Ramos (cell line): Measurements from ENCODE around the gene PRSS21.

Experiments used
- in situ Hi-C: fragments of 300-500 bp; cut with MboI; formaldehyde crosslinking; loops from one replicate; pipeline ENCODE4 v1.14.3; 2022; ENCODE audit warnings: low sequenced_read_pairs; ENCODE audit not compliant: unreplicated experiment

PRSS21 gene

GRCh38 chr16:2779151-2779920, 37.7 kb upstream of the PRSS21 start:
- in situ Hi-C loops: no loop called here

DNA sequence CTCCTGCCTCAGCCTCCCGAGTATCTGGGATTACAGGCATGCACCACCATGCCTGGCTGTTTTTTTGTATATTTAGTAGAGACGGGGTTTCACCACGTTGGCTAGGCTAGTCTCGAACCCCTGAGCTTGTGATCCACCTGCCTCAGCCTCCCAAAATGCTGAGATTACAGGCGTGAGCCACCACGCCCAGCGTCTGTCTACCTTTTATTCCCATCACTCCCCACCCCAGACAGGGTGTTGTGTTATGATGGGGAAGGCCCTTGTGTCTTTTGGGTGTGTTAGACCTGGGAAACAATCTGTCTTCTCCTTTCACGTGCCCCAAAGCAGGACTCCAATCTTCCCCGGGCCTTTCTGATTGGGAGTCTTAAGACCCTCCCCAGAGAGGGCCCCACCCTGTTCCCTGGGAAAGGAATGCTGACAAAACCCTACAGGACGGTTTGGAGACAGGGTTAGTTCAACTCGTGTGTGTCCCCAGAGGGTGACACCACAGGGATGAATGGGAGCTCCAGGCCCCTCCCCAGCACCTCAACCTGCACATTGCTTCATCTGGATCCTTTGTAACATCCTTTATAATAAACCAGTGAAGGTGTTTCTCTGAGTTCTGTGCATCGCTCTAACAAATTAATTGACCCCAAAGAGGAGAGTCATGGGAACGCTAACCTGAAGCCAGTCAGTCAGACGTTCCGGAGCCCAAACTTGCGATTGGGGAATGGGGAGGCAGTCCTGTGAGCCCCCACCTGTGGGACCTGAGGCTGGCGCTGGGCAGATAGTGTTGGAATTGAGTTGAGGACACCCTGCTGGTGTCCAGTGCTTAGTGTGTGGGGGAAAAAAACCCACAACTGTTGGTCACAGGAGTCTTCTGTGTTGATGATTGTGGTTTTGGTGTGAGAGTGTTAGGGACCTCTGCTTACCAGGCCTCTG, 36.8 kb upstream of the PRSS21 start:
- in situ Hi-C loops: no loop called here

GRCh38 chr16:2782583-2783351, 34.3 kb upstream of the PRSS21 start:
- in situ Hi-C loops: no loop called here

GRCh38 chr16:2783581-2784357, 33.3 kb upstream of the PRSS21 start:
- in situ Hi-C loops: no loop called here

- in situ Hi-C loops: no loop called here
These were observed 32.5 kb upstream of the PRSS21 start for GRCh38 chr16:2784358-2785100.

- in situ Hi-C loops: no loop called here
These were observed 31.7 kb upstream of the PRSS21 start for GRCh38 chr16:2785101-2785991.

GRCh38 chr16:2786061-2786825, 30.8 kb upstream of the PRSS21 start:
- in situ Hi-C loops: no loop called here

GRCh38 chr16:2786826-2787151, 30.2 kb upstream of the PRSS21 start:
- in situ Hi-C loops: no loop called here

- in situ Hi-C loops: no loop called here
These were observed 29.6 kb upstream of the PRSS21 start, which contains the start of gene PRSS33 for GRCh38 chr16:2787406-2787805. PRSS33 (minus strand) TSS chr16:2787560; CDS start chr16:2786547, 1,013 bp downstream.

DNA sequence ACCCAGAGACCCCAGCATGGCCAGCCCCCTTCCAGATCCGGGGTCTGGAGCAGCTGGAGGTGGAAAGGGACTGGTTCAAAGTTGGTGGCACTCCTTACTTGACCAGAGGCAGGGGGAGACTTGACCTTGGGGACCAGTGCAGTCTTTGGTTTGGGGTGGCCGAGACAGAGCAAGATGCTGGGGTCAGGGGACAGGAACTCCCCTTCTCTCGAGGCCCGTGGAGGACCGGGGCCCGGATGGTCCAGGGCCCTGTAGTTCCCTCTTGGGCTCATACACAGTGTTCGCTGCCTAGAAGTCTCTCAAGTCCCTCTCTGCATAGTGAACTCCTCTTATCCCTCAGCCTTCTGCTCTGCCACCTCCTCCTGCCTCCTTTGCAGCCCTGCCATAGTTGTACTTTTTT, 29.1 kb upstream of the PRSS21 start:
- in situ Hi-C loops: no loop called here

DNA sequence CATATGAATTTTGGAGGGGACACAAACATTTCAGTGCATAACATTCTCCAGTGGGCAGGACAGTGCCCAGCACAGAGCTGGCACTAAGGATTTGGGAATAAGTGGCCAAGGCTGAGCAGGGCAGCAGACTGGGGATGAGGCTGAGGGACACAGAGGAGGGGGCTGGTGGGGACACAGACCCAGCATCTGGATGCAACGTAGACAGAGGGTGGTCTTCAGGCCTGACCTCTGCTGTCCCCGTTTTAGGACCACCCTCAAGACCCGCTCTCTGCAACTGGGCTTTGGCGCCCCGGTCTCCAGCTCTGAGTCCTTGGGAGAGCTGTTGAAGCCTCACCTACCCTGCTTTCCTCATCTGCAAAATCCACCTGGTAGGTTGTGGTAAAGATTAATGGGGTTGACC, 26.4 kb upstream of the PRSS21 start:
- in situ Hi-C loops: no loop called here

DNA sequence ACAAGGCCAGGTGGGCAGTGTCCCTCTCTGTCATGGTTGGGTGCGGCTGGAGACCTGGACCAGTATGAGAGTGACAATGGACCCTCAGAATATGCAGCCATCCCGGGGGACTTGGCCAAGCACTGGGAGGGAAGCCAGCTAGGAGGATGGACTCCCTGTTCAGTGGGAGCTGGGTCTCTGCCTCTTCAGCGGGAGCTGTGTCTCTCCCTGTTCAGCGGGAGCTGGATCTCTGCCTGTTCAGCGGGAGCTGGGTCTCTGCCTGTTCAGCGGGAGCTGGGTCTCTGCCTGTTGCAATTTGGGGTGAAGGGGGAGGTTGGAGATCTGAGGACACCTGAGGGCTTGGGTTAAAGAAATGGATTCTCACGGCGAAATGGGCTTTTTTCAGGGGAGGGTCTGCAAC, 25.9 kb upstream of the PRSS21 start:
- in situ Hi-C loops: no loop called here

GRCh38 chr16:2792940-2793339, 24.1 kb upstream of the PRSS21 start:
- in situ Hi-C loops: no loop called here

DNA sequence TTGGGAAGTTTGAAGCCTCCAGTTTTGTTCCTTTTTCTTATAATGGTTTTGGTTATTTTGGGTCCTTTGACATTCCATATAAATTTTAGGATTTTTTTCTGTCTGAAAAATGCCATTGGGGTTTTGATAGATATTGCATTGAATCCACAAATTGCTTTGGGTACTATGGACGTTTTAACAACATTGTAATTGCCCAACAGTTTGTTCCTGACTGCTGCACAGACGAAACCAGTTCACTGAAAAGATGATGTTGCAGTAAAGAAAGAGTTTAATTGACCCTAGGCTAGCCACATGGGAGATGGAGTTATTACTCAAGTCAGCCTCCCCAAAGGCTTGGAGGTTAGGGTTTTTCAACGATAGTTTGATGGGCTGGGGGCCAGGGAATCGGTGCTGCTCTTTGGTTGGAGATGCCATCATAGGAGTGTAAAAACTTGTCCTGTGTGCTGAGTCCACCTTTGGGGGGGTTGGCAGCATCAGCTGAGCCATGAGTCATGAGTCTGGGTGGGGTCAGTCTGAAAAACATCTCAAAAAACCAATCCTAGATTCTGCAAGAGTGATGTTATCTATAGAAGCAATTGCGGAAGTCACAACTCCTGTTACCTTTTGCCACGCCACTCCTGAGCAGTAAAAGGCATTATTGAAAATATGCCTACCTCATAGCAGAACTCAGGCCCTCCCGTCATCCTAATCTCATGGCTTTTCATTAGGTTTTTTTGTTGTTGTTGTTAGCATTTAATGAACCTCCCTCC, 21.5 kb upstream of the PRSS21 start:
- in situ Hi-C loops: no loop called here

GRCh38 chr16:2798723-2799204, 18.3 kb upstream of the PRSS21 start:
- in situ Hi-C loops: no loop called here

DNA sequence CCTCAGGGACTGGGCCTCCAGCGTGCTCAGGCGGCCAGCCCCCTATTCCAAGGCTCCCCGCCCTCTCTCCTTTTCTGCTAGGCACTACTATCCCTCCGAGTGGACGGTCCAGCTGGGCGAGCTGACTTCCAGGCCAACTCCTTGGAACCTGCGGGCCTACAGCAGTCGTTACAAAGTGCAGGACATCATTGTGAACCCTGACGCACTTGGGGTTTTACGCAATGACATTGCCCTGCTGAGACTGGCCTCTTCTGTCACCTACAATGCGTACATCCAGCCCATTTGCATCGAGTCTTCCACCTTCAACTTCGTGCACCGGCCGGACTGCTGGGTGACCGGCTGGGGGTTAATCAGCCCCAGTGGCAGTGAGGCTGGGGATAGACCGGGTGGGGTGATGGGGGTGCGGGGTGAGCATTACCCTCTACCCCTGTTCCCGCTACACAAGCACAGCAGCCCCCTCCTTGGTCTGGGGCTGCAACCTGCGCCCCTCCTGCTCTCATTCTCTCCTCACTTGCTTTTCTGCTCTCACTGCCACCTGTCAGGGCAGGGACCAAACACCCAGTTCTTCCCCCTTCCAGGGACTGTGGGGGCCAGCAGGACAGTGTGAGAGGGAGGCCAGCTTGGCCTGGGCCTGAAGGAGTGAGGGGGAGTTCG, 17.7 kb upstream of the PRSS21 start:
- in situ Hi-C loops: no loop called here
